Neural cell (in vitro differentiated cells): ENCODE data around the gene MEGF11.

ENCODE experiments used
- EP300 ChIP-seq: fragments of 450-650 bp; conservative IDR thresholded peaks from 2 replicates; pipeline ENCODE4 v1.6.1; 2014; ENCODE audit warnings: antibody characterized with exemption, mild to moderate bottlenecking, moderate library complexity; ENCODE audit not compliant: poor library complexity, severe bottlenecking
- EZH2 ChIP-seq: fragments of 200-600, 300-800 bp; shearing (Covaris generic), sonication (generic); IDR thresholded peaks from 2 replicates; pipeline ENCODE4 v1.6.1; 2014; ENCODE audit warnings: antibody characterized with exemption, low read length, borderline replicate concordance, mild to moderate bottlenecking; ENCODE audit not compliant: insufficient read depth, poor library complexity, severe bottlenecking
- MXI1 ChIP-seq: fragments of 450-650 bp; conservative IDR thresholded peaks from 2 replicates; pipeline ENCODE4 v1.6.1; 2014; ENCODE audit warnings: antibody characterized with exemption, mild to moderate bottlenecking; ENCODE audit not compliant: poor library complexity, severe bottlenecking
- TAF1 ChIP-seq: IDR thresholded peaks from 2 replicates; pipeline ENCODE4 v1.6.1; 2012; ENCODE audit warnings: low read depth
- TF ChIP-seq, protein P1 (sequence below): fragments of 450-650 bp; IDR thresholded peaks from 2 replicates; pipeline ENCODE4 v1.5.1; 2014; ENCODE audit warnings: antibody characterized with exemption, mild to moderate bottlenecking, moderate library complexity; ENCODE audit not compliant: poor library complexity, severe bottlenecking

DNA sequence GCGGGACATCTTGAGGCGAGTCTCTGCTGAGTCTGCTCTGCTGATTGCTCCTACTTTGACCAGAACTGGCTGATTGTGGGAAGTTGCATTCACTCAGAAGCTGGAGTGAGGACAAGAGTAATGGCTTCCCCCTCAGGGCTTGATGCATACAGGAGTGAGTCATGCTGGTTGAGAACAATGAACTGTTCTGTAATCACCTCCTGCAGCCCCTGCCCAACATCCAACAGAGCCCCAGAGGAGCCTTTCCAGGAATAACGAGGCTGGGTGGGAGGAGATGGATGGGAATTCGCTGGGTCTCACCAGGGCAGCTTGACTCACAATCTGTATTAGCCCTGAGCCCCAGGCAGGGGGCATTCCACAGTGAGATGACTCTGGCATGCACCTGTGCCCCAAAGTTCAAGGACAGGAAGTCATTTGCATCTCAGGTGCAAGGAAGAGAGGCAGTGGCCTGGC lies 299.2 kb downstream of the MEGF11 start:
- TF ChIP-seq, protein P1, sequence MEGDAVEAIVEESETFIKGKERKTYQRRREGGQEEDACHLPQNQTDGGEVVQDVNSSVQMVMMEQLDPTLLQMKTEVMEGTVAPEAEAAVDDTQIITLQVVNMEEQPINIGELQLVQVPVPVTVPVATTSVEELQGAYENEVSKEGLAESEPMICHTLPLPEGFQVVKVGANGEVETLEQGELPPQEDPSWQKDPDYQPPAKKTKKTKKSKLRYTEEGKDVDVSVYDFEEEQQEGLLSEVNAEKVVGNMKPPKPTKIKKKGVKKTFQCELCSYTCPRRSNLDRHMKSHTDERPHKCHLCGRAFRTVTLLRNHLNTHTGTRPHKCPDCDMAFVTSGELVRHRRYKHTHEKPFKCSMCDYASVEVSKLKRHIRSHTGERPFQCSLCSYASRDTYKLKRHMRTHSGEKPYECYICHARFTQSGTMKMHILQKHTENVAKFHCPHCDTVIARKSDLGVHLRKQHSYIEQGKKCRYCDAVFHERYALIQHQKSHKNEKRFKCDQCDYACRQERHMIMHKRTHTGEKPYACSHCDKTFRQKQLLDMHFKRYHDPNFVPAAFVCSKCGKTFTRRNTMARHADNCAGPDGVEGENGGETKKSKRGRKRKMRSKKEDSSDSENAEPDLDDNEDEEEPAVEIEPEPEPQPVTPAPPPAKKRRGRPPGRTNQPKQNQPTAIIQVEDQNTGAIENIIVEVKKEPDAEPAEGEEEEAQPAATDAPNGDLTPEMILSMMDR: no peak
- TF ChIP-seq TAF1: no peak
- TF ChIP-seq EZH2: no peak
- no peak for TF ChIP-seq MXI1
- no peak for TF ChIP-seq EP300
